GM19372 (cell line): ENCODE measurements around the gene STRA6.

Experiments
- ATAC-seq: cut with Tn5 transposase; IDR thresholded peaks from one replicate; pipeline ENCODE4 v1.9.1; 2021; ENCODE audit warnings: mild to moderate bottlenecking, low read depth, moderate library complexity; ENCODE audit not compliant: unreplicated experiment

Gene STRA6

GRCh38 chr15:74202452-74203401 is at the start of gene STRA6:
STRA6 (minus strand) TSS chr15:74202787; CDS start chr15:74202267, 520 bp downstream.
- no peak for ATAC-seq

GRCh38 chr15:74252291-74252690 is 49.7 kb upstream of the STRA6 start:
- no peak for ATAC-seq

- ATAC-seq: no peak
Observed at GRCh38 chr15:74251131-74251811, 48.7 kb upstream of the STRA6 start.

- ATAC-seq: no peak
Observed at GRCh38 chr15:74250266-74250665, 47.7 kb upstream of the STRA6 start.

- ATAC-seq: no peak
Observed at GRCh38 chr15:74245342-74245931, 42.9 kb upstream of the STRA6 start.

GRCh38 chr15:74244822-74245341 is 42.3 kb upstream of the STRA6 start:
- no peak for ATAC-seq

- no peak for ATAC-seq
Observed at GRCh38 chr15:74243431-74243830, 40.8 kb upstream of the STRA6 start.

- ATAC-seq: no peak
Observed at GRCh38 chr15:74242441-74243185, 40.0 kb upstream of the STRA6 start.

GRCh38 chr15:74240897-74241614 is 38.5 kb upstream of the STRA6 start:
- ATAC-seq: no peak

- no peak for ATAC-seq
Observed at GRCh38 chr15:74240002-74240568, 37.5 kb upstream of the STRA6 start.

GRCh38 chr15:74239051-74239705 is 36.6 kb upstream of the STRA6 start:
- ATAC-seq: no peak

GRCh38 chr15:74235962-74236361 is 33.4 kb upstream of the STRA6 start, which contains the start of gene CCDC33:
CCDC33 (plus strand) TSS chr15:74236326; CDS start chr15:74236720, 394 bp downstream.
- ATAC-seq: no peak

- ATAC-seq: no peak
Observed at GRCh38 chr15:74234598-74234875, 31.9 kb upstream of the STRA6 start.

- ATAC-seq: no peak
Observed at GRCh38 chr15:74233851-74234597, 31.4 kb upstream of the STRA6 start.

- no peak for ATAC-seq
Observed at GRCh38 chr15:74233373-74233772, 30.8 kb upstream of the STRA6 start.

GRCh38 chr15:74231475-74231874 is 28.9 kb upstream of the STRA6 start:
- no peak for ATAC-seq

- no peak for ATAC-seq
Observed at GRCh38 chr15:74229686-74230085, 27.1 kb upstream of the STRA6 start.

GRCh38 chr15:74228723-74229081 is 26.1 kb upstream of the STRA6 start:
- no peak for ATAC-seq
